Suppressor macrophage treated with lipopolysaccharide for 4 hours (primary cell): ENCODE data around the gene TSC2.

Experiments used
- DNase-seq: peaks from one replicate; pipeline ENCODE4 v3.0.0-alpha.2; 2020

TSC2 gene

GRCh38 chr16:2047330-2048115 is at the start of gene TSC2, which contains the start of gene NTHL1:
TSC2 (plus strand) TSS chr16:2047985; CDS start chr16:2048616, 631 bp downstream.
NTHL1 (minus strand) TSS chr16:2047834; CDS start chr16:2047823, 11 bp downstream.
- DNase-seq: peak; percentile 97

GRCh38 chr16:1998360-1998835 is 49.4 kb upstream of the TSC2 start:
- no peak for DNase-seq

GRCh38 chr16:1998852-1999801 is 48.7 kb upstream of the TSC2 start:
- no peak for DNase-seq

- DNase-seq: no peak
Observed at GRCh38 chr16:1999866-2000514, 47.8 kb upstream of the TSC2 start.

- DNase-seq: no peak
Observed at GRCh38 chr16:2001035-2001434, 46.8 kb upstream of the TSC2 start.

GRCh38 chr16:2001456-2002355 is 46.1 kb upstream of the TSC2 start:
- DNase-seq: no peak

- DNase-seq: no peak
Observed at GRCh38 chr16:2002406-2003230, 45.2 kb upstream of the TSC2 start.

GRCh38 chr16:2003231-2003826 is 44.5 kb upstream of the TSC2 start:
- DNase-seq: no peak

- peak; percentile 96 for DNase-seq
Observed at GRCh38 chr16:2003827-2004641, 43.8 kb upstream of the TSC2 start.

GRCh38 chr16:2004795-2005517 is 42.8 kb upstream of the TSC2 start:
- DNase-seq: peak; percentile 43

GRCh38 chr16:2005646-2006045 is 42.1 kb upstream of the TSC2 start:
- peak; percentile 68 for DNase-seq

GRCh38 chr16:2006317-2006716 is 41.5 kb upstream of the TSC2 start:
- no peak for DNase-seq

GRCh38 chr16:2007081-2007836 is 40.5 kb upstream of the TSC2 start:
- DNase-seq: no peak

GRCh38 chr16:2008009-2008526 is 39.7 kb upstream of the TSC2 start:
- DNase-seq: no peak

GRCh38 chr16:2008631-2009163 is 39.1 kb upstream of the TSC2 start:
- DNase-seq: peak; percentile 44

- DNase-seq: peak; percentile 28
Observed at GRCh38 chr16:2009164-2009711, 38.5 kb upstream of the TSC2 start.
